CD4-positive, alpha-beta T cell treated with Interleukin-17A for 1 hour (primary cell): Measurements from ENCODE around the gene PIPOX.

Source experiments
- DNase-seq: peaks from one replicate; pipeline ENCODE4 v3.0.0-alpha.2; 2020

Gene PIPOX

DNA sequence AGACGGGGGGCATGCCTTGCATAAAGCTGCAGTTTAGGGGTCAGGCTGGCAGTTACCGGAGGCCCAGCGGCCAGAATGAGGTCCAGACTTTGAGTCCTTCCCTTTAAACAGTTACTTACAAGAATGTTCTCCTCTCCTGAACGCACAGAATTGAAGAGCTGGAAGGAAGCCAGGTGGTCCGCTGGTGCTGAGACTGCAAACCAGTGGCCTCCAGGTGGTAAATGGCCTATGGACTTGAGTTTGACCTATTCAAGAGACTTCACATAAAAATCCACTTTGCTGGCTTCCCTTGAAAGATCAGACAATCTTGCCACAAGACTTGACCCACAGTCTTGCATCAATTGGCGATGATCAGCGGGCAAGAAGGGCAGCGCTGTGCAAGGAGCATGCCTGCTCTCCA lies 22.4 kb upstream of the PIPOX start:
- DNase-seq = no peak

DNA sequence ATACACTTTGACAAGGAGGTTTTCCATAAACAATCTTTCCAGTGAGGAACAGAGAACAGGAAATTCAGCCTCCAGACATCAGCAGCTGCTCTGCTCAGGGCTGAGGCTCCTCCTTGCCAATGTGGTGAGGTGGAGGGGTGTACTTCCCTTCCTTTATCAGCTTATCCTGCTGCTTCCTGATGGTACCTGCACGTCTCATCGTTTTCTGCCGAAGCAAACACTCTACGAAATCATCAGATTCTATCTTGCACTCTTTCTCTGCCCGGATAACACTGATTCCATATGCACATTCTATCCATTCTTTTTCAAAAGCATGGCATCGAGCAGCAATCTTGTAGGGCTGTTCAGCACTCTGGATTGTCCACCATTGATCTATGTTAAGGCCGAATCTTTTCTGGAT lies 21.7 kb upstream of the PIPOX start:
- DNase-seq = no peak

DNA sequence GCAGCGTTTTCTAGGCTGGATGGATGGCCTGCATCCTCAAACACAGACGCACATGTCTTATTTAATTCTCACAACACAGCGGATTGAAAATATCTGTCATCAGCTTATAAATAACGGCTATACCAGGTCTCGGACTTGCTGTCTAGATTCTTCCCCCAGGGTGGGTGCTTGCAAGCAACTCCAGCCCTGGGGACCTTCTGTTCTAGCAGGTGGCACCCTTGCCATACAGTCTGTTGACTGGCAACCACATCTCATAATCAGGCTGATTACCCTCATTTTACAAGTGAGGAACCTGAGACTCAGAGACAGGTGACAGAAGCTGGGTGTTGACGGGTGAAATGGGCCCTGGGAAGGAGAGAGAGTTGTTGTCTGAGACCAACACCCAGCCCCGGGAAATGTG lies 20.9 kb upstream of the PIPOX start:
- DNase-seq = no peak

DNA sequence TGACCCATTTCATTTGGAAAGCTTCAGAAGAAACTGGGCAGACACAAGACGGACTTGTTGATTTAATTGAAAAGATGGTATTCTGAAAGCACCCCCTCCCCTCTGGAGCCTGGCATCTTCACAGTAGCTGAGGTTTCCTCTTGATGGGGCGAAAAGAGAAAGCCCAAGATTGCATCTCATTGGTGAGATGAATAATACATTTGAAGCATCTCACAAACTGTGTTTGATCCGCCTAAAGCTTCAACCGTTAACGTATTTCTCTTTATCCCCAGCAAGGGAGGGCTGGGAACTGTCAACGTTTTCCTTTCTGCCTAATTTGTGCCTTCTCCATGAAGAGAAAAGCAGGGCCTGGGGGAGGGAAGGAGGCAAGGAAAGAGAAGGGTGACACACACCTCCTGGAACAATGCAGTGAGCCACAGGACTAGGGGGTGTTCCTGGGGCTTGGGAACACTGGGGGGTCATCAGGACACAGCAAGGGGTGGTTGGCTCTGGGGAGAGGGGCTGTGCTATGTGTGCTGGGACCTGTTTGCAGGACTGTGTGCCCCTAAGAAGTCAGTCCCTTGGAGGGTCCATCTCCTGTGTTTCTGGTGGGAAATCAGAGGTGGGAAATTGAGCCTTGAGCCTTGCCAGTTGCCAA lies 18.5 kb upstream of the PIPOX start:
- no peak for DNase-seq

DNA sequence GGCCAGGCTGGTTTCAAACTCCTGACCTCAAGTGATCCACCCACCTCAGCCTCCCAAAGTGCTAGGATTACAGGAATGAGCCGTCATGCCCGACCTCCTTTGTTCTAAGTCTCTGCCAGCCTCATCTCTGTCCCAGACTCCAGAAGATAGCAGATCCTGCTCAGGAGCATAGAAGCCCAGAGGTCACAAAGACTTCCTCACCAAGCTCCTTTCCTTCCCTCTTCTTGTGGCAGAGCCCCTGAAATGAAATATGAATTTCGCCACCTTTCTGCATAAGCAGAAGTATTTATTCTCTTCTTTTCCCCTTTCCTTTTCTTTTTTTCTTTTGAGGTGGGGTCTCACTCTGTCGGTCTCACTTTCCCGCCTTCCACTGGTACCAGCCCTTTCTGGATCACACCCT lies 11.5 kb upstream of the PIPOX start:
- no peak for DNase-seq

DNA sequence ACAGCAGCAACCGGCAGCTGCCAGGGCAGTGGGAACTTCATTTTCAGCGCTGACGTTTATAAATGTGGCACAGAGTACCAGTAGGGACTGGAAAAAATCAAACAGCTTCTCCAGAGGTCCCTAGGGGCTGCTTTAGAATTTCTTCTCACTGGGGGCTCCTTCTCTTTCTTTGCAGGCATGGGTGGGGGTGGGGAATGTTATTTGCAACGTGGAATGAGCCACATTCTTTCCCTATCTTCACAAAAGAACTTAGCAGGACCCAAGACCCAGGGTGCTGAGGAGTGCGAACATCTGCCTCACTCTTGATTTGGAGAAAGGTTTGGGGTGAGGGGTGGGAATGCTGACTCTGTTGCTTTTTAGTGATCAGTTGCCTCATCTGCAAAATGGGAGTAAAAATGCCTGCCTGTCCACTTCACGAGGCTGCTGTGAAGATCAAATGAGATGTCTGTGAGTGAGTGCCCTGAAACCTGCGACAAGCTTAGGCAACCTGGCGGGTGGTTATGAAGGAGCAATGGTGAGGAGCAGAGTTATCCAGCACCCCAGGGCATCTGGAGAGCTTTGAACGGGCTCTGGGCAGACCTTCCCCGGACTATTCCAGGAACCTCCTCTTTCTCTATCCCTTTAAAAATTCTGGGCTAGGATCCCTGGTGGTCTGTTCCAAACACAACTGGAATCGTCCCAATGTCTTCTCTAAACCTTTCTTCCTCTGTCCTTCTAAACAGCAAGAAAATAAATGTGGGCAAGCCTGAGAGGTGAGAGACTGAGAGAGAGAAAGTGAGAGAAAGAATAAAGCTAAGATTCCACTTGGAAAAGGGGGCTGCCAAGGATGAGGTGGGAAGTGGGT lies 10.7 kb upstream of the PIPOX start:
- DNase-seq = no peak

DNA sequence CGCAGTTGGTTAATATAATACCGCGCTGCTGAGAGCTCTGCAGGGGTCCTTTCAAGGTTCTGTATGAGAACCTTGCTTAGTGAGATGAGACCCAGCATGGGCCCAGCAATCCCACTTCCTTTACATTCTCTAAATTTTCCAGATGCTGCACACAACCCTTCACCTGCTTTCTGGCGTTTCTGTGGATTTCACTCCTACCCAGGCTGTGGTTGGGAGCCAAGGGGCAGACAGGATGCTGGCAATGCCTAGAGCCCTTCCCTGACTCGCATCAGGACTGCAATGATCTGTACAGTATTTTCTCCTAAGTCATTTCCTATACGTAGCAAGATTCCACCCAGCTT lies 10.1 kb upstream of the PIPOX start:
- no peak for DNase-seq

DNA sequence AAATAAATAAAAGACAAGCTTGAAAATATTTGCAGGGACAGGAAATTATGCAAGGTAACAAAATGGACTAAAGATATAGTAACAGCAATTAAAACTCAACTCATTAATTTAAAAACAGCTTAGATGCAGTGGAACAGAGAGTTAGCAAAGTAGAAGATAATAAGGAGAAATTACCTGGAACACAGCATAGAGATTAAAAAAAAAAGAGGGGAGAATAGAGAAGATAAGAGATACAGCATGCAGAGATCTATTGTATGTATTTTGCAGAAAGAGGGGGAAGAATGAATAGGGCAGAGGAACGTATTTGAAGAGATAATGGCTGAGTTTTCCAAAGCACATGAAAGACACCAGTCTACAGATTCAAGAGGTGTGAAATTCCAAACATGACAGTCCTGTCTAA lies 8.4 kb upstream of the PIPOX start:
- no peak for DNase-seq

DNA sequence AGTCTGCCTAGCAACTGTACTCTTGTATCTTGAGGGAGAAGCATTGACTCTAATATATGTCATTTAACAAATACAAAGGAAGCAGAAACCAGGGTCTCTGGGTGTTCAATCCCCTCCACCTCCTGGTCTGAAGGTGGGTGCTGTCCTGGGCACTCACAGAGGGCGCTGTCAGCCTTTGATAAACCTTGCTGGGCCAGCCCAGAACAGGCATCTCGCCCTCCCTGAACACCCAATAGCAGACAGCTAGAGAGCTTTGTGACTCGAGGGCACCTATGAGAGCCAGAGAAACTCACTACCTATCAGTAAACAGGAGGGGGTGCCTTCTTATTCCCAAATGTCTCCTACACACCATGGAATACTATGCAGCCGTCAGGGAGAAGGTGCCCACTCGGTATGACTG lies 6.4 kb upstream of the PIPOX start:
- no peak for DNase-seq

DNA sequence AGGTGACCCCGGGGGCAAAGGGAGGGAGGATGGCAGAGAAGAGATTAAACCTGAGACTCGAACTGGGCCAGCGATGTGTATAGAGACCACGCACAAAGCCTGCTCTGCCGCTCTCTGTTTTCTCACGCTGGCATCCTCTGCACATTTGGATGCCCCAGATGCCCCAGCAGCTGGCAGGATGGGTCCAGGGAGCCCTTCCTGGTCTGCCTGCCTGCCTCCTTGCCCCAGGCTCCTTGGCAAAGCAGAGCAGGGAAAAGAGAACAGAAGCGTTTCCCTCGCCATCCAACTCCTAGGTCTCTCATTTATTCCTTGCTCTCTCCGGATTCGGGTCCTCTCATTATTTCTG lies 5.2 kb upstream of the PIPOX start:
- DNase-seq = no peak

DNA sequence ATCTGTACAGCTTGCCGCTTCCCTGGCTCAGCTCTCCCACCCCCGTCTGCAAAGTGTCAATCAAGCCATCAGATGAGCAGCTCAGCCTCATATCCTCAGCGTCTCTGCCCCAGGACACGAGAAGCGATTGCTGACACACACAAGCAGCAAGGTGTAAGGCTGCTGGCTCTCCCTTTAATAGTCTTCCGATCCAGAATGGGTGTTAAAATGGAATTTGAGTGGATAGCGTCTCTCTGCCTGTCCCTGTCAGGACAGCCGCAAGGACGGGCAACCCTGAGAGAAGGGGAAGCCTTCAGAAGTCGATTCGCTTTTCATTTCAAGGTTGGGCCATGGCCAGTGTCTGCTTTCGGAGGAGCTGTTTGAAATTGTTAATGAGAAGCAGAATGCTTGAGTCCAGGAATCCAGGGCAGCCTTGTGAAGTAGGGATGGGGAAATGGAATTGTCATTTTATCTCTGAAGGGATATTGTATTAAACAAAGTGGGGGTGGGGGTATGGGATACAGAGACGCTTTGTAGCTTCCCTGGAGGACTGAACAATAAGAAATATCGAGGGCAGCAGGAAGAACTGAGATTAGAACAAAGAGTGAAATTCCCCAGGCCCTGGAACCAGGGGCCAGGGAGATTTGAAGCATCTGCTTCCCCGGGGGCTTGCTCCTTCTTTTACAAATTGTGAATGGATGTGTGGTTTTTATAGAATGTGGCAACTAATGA lies 4.7 kb upstream of the PIPOX start:
- DNase-seq = no peak

DNA sequence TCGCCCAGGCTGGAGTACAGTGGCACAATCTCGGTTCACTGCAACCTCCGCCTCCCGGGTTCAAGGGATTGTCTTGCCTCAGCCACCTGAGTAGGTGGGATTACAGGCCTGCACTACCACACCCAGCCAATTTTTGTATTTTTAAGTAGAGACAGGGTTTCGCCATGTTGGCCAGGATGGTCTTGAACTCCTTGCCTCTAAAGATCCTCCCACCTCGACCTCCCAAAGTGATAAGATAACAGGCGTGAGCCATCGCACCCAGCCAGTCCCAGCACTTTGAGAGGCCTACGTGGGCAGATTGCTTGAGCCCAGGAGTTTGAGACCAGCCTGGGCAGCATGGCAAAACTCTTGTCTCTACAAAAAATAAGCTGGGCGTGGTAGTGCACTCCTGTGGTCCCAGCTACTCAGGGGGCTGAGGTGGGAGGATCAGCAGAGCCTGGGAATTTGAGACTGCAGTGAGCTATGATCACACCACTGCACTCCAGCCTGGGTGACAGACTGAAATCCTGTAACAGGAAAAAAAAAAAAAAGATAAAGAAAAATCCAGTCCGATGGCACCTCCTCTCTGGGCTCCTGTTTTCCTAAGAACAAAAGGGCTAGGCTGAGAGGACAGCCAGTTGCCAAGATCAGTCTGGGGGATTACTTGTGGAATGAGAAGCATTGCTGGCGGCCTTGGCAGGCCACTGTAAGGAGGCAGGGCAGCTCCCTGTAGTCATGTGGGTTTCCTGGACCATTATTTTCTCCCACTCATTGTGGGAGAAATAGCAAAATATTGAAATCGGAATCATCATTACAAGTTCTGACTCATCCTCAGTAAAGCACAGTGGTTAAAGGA lies 3.0 kb upstream of the PIPOX start:
- no peak for DNase-seq

DNA sequence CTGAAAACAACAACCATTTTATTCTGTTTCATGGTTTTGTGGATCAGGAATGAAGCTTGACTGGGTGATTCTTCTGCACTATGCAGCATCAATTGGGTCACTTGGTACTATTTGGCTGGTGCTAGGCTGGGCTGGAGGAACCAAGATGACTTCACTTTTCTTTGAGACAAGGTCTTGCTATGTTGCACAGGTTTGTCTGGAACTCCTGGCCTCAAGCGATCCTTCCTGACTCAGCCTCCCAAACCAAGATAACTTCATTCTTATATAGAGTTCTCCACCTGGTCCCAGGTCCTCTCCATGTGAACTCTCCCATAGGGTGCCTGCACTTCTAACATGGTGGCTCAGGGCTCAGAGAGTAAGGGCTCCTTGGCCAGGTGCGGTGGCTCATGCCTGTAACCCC lies 1.9 kb upstream of the PIPOX start:
- DNase-seq = no peak

DNA sequence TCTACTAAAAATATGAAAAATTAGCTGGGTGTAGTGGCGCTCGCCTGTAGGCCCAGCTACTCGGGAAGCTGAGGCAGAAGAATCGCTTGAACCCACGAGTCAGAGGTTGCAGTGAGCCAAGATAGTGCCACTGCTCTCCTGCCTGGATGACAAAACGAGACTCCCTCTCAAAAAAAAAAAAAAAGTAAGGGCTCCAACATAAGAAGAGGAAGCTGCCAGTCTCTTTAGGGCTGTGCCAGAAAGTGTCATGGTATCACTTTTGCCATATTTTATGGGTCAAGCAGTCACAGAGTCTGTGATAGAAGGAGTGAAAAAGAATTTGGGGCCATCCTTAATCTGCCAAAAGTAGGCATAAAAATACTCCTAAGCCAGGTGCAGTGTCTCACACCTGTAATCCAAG lies 1.4 kb upstream of the PIPOX start:
- no peak for DNase-seq

DNA sequence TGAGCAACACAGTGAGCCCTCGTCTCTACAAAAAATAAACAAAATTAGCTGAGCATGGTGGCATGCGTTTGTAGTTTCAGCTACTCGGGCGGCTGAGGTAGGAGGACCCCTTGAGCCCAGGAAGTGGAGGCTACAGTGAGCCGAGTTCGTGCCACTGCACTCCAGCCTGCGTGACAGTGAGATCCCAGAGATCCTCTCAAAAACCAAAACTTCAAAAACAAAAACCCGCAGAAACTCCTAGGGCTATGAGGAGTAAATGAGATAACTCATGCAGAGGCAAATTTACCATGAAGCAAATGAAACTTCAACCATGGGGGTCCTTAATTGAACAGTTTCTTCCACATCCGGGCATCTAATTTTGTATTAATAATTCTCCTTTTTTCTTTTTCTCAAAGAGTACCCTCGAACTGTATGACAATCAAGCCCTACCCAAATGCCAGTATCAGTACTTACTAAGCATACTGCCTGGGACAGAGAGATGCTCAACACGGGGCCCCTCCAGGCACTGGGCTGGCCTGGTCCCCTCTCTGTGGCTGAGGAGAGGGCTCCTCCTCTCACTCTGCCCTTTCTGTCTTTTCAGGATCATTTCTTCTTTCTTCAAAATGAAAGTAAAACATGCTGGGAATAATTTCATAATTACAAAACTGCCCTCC lies 789 bp upstream of the PIPOX start:
- DNase-seq = no peak

DNA sequence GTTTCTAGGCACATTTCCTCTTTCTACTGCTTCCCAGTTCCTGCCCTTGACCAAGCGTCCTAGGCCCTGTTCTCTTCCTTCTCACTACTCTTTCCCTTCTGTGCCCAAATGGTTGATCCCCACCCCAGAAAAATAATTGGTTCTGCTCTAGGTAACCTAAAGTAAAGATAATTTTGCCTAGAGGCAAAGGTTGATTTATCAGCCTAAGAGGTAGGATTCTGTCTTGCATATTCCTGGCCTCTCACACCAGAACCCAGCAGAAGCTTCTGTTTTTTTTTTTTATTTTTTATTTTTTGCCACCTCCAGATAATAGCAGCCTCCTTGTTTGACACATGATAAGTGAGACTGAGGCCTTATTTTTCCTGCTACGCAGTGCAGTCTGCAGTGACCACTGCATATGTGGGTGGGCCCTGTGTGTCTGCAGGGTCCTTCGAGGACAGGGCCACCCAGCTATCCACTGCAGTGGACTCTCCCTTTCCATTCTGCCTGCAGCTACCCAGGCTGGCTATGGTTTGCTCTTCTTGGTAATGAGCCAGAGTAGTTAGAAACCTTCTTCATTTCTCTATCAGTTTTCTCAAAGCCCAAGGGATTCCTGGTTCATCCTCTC lies 701 bp downstream of the PIPOX start:
- DNase-seq = no peak

DNA sequence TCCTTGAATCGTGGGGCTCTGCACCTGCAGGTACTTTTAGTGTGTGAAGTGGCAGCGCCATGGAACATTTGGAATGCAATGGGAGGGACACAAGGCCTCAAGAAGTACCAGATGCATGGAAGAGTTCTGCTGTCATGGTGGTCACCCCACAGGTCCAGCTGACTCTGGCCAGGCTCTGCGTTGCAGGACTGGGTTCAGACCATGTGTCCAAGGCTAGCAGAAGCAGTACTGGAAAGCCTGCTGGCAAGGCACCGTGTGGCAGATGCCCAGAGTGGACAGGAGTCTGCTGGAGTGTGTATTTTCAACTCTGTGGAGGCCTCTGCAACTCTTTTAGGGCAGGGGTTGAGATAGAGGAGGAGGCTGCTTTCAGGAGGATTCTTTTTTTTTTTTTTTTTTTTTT lies 2.1 kb downstream of the PIPOX start:
- no peak for DNase-seq

DNA sequence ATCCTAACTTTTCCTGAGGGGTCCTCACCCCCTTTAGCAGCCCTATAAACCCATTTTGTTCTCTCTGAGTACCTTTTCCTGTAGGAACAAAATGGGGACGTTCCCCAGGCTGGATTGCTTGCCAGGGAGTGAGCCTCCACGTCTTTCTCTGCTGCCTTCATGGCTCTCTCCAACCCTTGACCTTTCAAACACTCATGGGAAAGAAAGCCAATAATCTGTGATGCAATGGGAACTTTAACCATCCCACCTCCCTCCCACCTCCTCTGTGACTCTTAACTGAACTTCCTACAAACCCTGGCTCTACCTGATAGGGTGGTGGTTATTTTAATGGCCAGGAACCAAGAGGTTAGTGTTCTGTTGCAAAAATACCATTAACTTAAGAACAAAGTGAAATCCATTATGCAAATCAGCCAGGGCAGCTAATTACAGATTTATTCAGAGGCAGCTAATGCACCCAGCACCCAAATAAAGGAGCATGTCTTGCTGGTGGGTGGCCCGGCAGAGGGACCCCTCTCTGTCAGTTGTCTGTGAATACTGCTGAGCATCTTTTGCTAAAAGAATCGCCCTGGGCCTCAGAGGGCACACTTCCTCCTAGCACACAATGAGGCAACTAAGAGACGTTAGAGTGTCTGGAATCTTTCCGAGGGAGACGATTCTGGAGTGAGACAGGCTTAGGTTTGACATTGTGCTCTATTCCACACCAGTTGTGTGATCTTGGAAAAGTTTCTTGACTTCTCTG lies 3.0 kb downstream of the PIPOX start:
- DNase-seq = no peak

DNA sequence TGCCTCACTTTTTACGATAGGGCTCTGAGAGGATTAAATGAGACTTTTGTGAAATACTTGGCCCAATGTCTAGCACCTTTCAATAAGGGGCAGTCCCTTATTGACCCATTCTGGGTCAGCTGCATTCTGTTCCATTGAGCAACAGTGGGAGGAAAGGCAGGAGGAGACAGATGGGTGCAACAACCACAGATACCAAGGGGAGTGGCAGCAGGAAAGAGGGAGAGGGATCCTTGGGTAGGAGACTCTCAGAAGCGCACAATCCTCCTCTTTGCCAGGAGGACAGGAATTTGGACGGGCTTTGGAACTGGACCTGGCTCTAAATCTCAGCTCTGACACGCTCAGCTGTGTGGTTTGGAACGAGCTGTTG lies 3.5 kb downstream of the PIPOX start:
- DNase-seq = no peak

DNA sequence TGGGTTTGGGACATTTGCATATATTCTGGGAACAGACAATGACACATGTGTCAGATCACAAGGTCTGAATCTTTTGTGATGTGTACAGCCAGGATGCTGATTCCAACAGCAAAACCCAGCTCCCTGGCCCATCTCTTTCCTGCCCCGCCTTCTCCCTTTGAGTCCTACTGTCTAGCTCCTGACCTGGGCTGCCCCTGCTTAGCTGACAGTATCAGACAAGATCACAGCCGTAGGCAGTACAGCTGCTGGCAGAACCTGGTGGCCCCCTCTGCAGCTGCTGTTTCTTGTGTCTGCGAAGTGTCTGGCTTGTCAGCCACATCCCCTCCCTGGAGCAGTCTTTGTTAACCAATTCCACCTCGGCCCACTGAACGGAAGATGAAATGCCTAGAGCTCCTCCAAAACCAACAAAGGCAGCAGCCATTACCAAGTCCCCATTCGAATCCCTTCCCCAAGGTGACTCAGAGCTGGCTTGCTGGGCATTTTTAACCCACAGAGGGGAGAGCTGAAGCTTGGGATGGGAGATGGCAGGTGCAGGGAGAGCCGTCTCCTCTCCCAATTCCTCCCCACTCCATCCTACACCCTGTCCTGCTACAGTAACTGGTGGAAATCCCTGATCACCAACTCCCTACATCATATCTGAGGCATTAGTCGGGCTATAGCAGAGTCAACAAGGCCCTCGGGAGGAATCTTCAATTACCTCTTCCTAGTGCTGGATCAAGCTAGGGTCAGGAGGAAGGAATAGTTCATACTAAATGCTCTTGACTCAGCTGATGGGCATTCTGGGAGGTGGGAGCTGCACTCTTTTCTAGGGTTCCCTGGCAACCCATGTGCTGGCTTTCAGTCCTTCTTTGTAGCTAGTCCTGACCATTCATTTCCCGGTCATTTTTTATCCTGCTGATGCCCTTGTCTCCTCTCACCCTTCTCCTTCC lies 5.8 kb downstream of the PIPOX start:
- no peak for DNase-seq
